HEK293 (cell line): ENCODE measurements around the gene C2orf81.
A peak's percentile ranks its signal among the peaks of the same experiment; 100 is the strongest.

Experiments
- BCL6B ChIP-seq: fragments of 450-650 bp; formaldehyde crosslinking; IDR thresholded peaks from 2 replicates; pipeline ENCODE4 v1.5.1; 2017; ENCODE audit warnings: missing biosample characterization, missing genetic modification characterization
- ELK4 ChIP-seq: IDR thresholded peaks from 2 replicates; pipeline ENCODE4 v1.6.1; 2011; ENCODE audit warnings: mild to moderate bottlenecking, low read depth, low read length, borderline replicate concordance
- GFI1B ChIP-seq: fragments of 450-650 bp; formaldehyde crosslinking; IDR thresholded peaks from 2 replicates; pipeline ENCODE4 v1.5.1; 2016; ENCODE audit warnings: missing biosample characterization, missing genetic modification characterization
- GLI4 ChIP-seq: fragments of 450-650 bp; formaldehyde crosslinking; IDR thresholded peaks from 2 replicates; pipeline ENCODE4 v1.5.1; 2016; ENCODE audit warnings: missing biosample characterization, missing genetic modification characterization
- KLF16 ChIP-seq: fragments of 450-650 bp; formaldehyde crosslinking; IDR thresholded peaks from 2 replicates; pipeline ENCODE4 v1.5.1; 2017; ENCODE audit warnings: missing biosample characterization, missing genetic modification characterization
- MYNN ChIP-seq: fragments of 450-650 bp; formaldehyde crosslinking; IDR thresholded peaks from 2 replicates; pipeline ENCODE4 v1.5.1; 2016; ENCODE audit warnings: missing biosample characterization, missing genetic modification characterization, borderline replicate concordance
- OSR2 ChIP-seq: fragments of 450-650 bp; formaldehyde crosslinking; IDR thresholded peaks from 2 replicates; pipeline ENCODE4 v1.5.1; 2016; ENCODE audit warnings: missing biosample characterization, missing genetic modification characterization
- PRDM1 ChIP-seq: fragments of 450-650 bp; formaldehyde crosslinking; IDR thresholded peaks from 2 replicates; pipeline ENCODE4; 2016; ENCODE audit warnings: missing biosample characterization, missing genetic modification characterization
- PRDM6 ChIP-seq: fragments of 450-650 bp; formaldehyde crosslinking; IDR thresholded peaks from 2 replicates; pipeline ENCODE4 v1.5.1; 2017; ENCODE audit warnings: missing biosample characterization, missing genetic modification characterization
- SCRT2 ChIP-seq: fragments of 450-650 bp; formaldehyde crosslinking; IDR thresholded peaks from 2 replicates; pipeline ENCODE4 v1.5.1; 2016; ENCODE audit warnings: missing biosample characterization, missing genetic modification characterization
- SP7 ChIP-seq: fragments of 450-650 bp; formaldehyde crosslinking; IDR thresholded peaks from 2 replicates; pipeline ENCODE4 v1.5.1; 2016; ENCODE audit warnings: missing biosample characterization, missing genetic modification characterization
- ZBTB1 ChIP-seq: fragments of 450-650 bp; formaldehyde crosslinking; IDR thresholded peaks from 2 replicates; pipeline ENCODE4 v1.5.1; 2016; ENCODE audit warnings: missing biosample characterization, missing genetic modification characterization
- ZBTB48 ChIP-seq: fragments of 450-650 bp; formaldehyde crosslinking; IDR thresholded peaks from 2 replicates; pipeline ENCODE4 v1.5.1; 2016; ENCODE audit warnings: missing biosample characterization, missing genetic modification characterization
- ZEB2 ChIP-seq: fragments of 450-650 bp; formaldehyde crosslinking; IDR thresholded peaks from 2 replicates; pipeline ENCODE4 v1.5.1; 2016; ENCODE audit warnings: missing biosample characterization, missing genetic modification characterization
- ZFP69B ChIP-seq: fragments of 450-650 bp; formaldehyde crosslinking; IDR thresholded peaks from 2 replicates; pipeline ENCODE4 v1.5.1; 2016; ENCODE audit warnings: missing biosample characterization, missing genetic modification characterization
- ZNF175 ChIP-seq: fragments of 450-650 bp; formaldehyde crosslinking; IDR thresholded peaks from 2 replicates; pipeline ENCODE4 v1.5.1; 2016; ENCODE audit warnings: missing biosample characterization, missing genetic modification characterization
- ZNF211 ChIP-seq: fragments of 450-650 bp; formaldehyde crosslinking; IDR thresholded peaks from 2 replicates; pipeline ENCODE4 v1.5.1; 2016; ENCODE audit warnings: low read depth, missing biosample characterization, missing genetic modification characterization
- ZNF274 ChIP-seq, 2 experiments: fragments of 200-500 bp in 1 of 2; fragments of 450-650 bp in 1 of 2; sonication (Bioruptor generic) in 1 of 2; formaldehyde crosslinking in 1 of 2; IDR thresholded peaks; 2 replicates each; pipeline versions ENCODE4 v1.5.1 to v1.6.1; 2014 to 2016; ENCODE audit warnings: borderline replicate concordance in 1 of 2, inconsistent platforms in 1 of 2, low read length in 1 of 2, missing biosample characterization in 1 of 2, missing genetic modification characterization in 1 of 2
- ZNF324 ChIP-seq: fragments of 450-650 bp; formaldehyde crosslinking; IDR thresholded peaks from 2 replicates; pipeline ENCODE4 v1.5.1; 2016; ENCODE audit warnings: missing biosample characterization, missing genetic modification characterization
- ZNF335 ChIP-seq: fragments of 450-650 bp; formaldehyde crosslinking; conservative IDR thresholded peaks from 2 replicates; pipeline ENCODE4 v1.5.1; 2016; ENCODE audit warnings: missing biosample characterization, missing genetic modification characterization
- ZNF341 ChIP-seq: fragments of 450-650 bp; formaldehyde crosslinking; IDR thresholded peaks from 2 replicates; pipeline ENCODE4; 2016; ENCODE audit warnings: low read depth, missing biosample characterization, missing genetic modification characterization
- ZNF416 ChIP-seq: fragments of 450-650 bp; formaldehyde crosslinking; IDR thresholded peaks from 2 replicates; pipeline ENCODE4 v1.5.1; 2016; ENCODE audit warnings: missing biosample characterization, missing genetic modification characterization
- ZNF423 ChIP-seq: fragments of 450-650 bp; formaldehyde crosslinking; IDR thresholded peaks from 2 replicates; pipeline ENCODE4 v1.5.1; 2016; ENCODE audit warnings: missing biosample characterization, missing genetic modification characterization
- ZNF426 ChIP-seq: fragments of 450-650 bp; formaldehyde crosslinking; IDR thresholded peaks from 2 replicates; pipeline ENCODE4 v1.5.1; 2017; ENCODE audit warnings: missing biosample characterization, missing genetic modification characterization, mild to moderate bottlenecking, inconsistent platforms, moderate library complexity
- ZNF473 ChIP-seq: fragments of 450-650 bp; formaldehyde crosslinking; IDR thresholded peaks from 2 replicates; pipeline ENCODE4 v1.5.1; 2017; ENCODE audit warnings: missing biosample characterization, missing genetic modification characterization
- ZNF48 ChIP-seq: fragments of 450-650 bp; formaldehyde crosslinking; IDR thresholded peaks from 2 replicates; pipeline ENCODE4 v1.5.1; 2016; ENCODE audit warnings: missing biosample characterization, missing genetic modification characterization
- ZNF501 ChIP-seq: fragments of 450-650 bp; formaldehyde crosslinking; IDR thresholded peaks from 2 replicates; pipeline ENCODE4 v1.5.1; 2016; ENCODE audit warnings: missing biosample characterization, missing genetic modification characterization
- ZNF558 ChIP-seq: fragments of 450-650 bp; formaldehyde crosslinking; IDR thresholded peaks from 2 replicates; pipeline ENCODE4 v1.5.1; 2016; ENCODE audit warnings: missing biosample characterization, missing genetic modification characterization
- ZNF596 ChIP-seq: fragments of 450-650 bp; IDR thresholded peaks from 2 replicates; pipeline ENCODE4 v1.5.0; 2018; ENCODE audit warnings: missing biosample characterization, mild to moderate bottlenecking, missing genetic modification characterization, moderate library complexity
- ZNF664 ChIP-seq: fragments of 450-650 bp; formaldehyde crosslinking; IDR thresholded peaks from 2 replicates; pipeline ENCODE4 v1.5.1; 2016; ENCODE audit warnings: missing biosample characterization, missing genetic modification characterization
- ZNF670 ChIP-seq: fragments of 450-650 bp; formaldehyde crosslinking; IDR thresholded peaks from 2 replicates; pipeline ENCODE4 v1.5.1; 2016; ENCODE audit warnings: missing biosample characterization, missing genetic modification characterization, low read depth
- ZNF704 ChIP-seq: fragments of 450-650 bp; formaldehyde crosslinking; IDR thresholded peaks from 2 replicates; pipeline ENCODE4 v1.5.1; 2016; ENCODE audit warnings: missing biosample characterization, missing genetic modification characterization
- ZNF707 ChIP-seq: fragments of 450-650 bp; formaldehyde crosslinking; IDR thresholded peaks from 2 replicates; pipeline ENCODE4 v1.5.1; 2016; ENCODE audit warnings: missing biosample characterization, missing genetic modification characterization
- ZNF747 ChIP-seq: fragments of 450-650 bp; formaldehyde crosslinking; IDR thresholded peaks from 2 replicates; pipeline ENCODE4 v1.5.1; 2016; ENCODE audit warnings: missing biosample characterization, missing genetic modification characterization
- ZNF768 ChIP-seq: fragments of 450-650 bp; formaldehyde crosslinking; IDR thresholded peaks from 2 replicates; pipeline ENCODE4 v1.5.1; 2018; ENCODE audit warnings: missing biosample characterization, mild to moderate bottlenecking, missing genetic modification characterization
- ZNF777 ChIP-seq: fragments of 450-650 bp; formaldehyde crosslinking; IDR thresholded peaks from 2 replicates; pipeline ENCODE4 v1.5.1; 2017; ENCODE audit warnings: missing biosample characterization, missing genetic modification characterization, borderline replicate concordance
- ZSCAN30 ChIP-seq: fragments of 450-650 bp; IDR thresholded peaks from 2 replicates; pipeline ENCODE4 v1.5.1; 2018; ENCODE audit warnings: missing biosample characterization, mild to moderate bottlenecking, missing genetic modification characterization, moderate library complexity
- ZXDB ChIP-seq: fragments of 450-650 bp; formaldehyde crosslinking; IDR thresholded peaks from 2 replicates; pipeline ENCODE4 v1.5.1; 2016; ENCODE audit warnings: missing biosample characterization, missing genetic modification characterization

Gene C2orf81

GRCh38 chr2:74454654-74455511, 33.5 kb upstream of the C2orf81 start, which contains the start of gene INO80B (continued):
- no peak for TF ChIP-seq ZNF777 (tag by site-specific recombination)
- peak; percentile 100 for TF ChIP-seq KLF16 (tag by site-specific recombination)
- no peak; the same call in 1 of the 2 replicates for TF ChIP-seq ZNF664 (tag by site-specific recombination)
- TF ChIP-seq ZNF324 (tag by site-specific recombination), result peak; percentile 94
- peak; percentile 71 for TF ChIP-seq ZNF341 (tag by site-specific recombination)
- no peak for TF ChIP-seq MYNN (tag by site-specific recombination)
- TF ChIP-seq ZNF596 (tag by site-specific recombination), result no peak
- no peak for TF ChIP-seq BCL6B (tag by site-specific recombination)
- TF ChIP-seq ELK4, result no peak
- TF ChIP-seq ZBTB1, result no peak
- peak; percentile 99 for TF ChIP-seq ZNF501 (tag by site-specific recombination)
- peak; percentile 77 for TF ChIP-seq ZFP69B (tag by site-specific recombination)
- no peak for TF ChIP-seq ZNF426
- peak; percentile 98 for TF ChIP-seq SCRT2 (tag by site-specific recombination)
- no peak for TF ChIP-seq ZNF211 (tag by site-specific recombination)
- TF ChIP-seq ZNF423, result no peak
- TF ChIP-seq ZNF768 (tag by site-specific recombination), result no peak
- TF ChIP-seq SP7 (tag by site-specific recombination), result peak; percentile 92
- no peak for TF ChIP-seq ZNF48 (tag by site-specific recombination)
- no peak for TF ChIP-seq PRDM1 (tag by site-specific recombination)
- no peak for TF ChIP-seq ZNF747
- TF ChIP-seq ZBTB48 (tag by site-specific recombination), result no peak
- peak; percentile 85 for TF ChIP-seq ZNF335 (tag by site-specific recombination)
- TF ChIP-seq ZNF558 (tag by site-specific recombination), result peak; percentile 31; the same call in 1 of the 2 replicates
- TF ChIP-seq ZNF670 (tag by site-specific recombination), result no peak
- no peak for TF ChIP-seq PRDM6 (tag by site-specific recombination)
- no peak for TF ChIP-seq ZNF416
- TF ChIP-seq GLI4 (tag by site-specific recombination), result 0 out of 2 replicates have a peak, but pooled peaks have one; percentile 31
- TF ChIP-seq ZEB2 (tag by site-specific recombination), result peak; percentile 82
- TF ChIP-seq GFI1B (tag by site-specific recombination), result no peak
- peak; percentile 41; the same call in 1 of the 2 replicates for TF ChIP-seq ZSCAN30 (tag by site-specific recombination)
- peak; percentile 94 for TF ChIP-seq ZXDB (tag by site-specific recombination)
- no peak for TF ChIP-seq ZNF704 (tag by site-specific recombination)
- no peak for TF ChIP-seq ZNF707
- TF ChIP-seq ZNF175 (tag by site-specific recombination), result no peak
- TF ChIP-seq ZNF274 (IDR thresholded peaks at IDR 0.05; ENCODE audit: low read length), result no peak
- no peak for TF ChIP-seq ZNF274 (tag by site-specific recombination; IDR thresholded peaks at IDR 0.05; ENCODE audit: borderline replicate concordance)
- TF ChIP-seq ZNF473 (tag by site-specific recombination), result no peak
- TF ChIP-seq OSR2 (tag by site-specific recombination), result no peak
